Kidney epithelial cell (primary cell): Measurements from ENCODE around the gene FXYD4. TPM values are rescaled to one million over a fixed set of nuclear protein-coding genes. Genes with fewer than 3 reads are reported as not detected.
A peak's percentile ranks its signal among the peaks of the same experiment; 100 is the strongest.

ENCODE experiments used
- DNase-seq: peaks from one replicate; pipeline ENCODE4 v3.0.0-alpha.2; 2010; ENCODE audit warnings: low read depth
- H3K27me3 ChIP-seq: 2 replicates; pipeline ENCODE4 v1.6.0; 2011; ENCODE audit warnings: low read length; ENCODE audit not compliant: control insufficient read depth, insufficient read depth
- H3K36me3 ChIP-seq: 2 replicates; pipeline ENCODE4 v1.5.1; 2011; ENCODE audit warnings: low read length; ENCODE audit not compliant: control insufficient read depth, insufficient read depth
- H3K4me3 ChIP-seq: 2 replicates; pipeline ENCODE4 v1.5.1; 2011; ENCODE audit warnings: low read depth, mild to moderate bottlenecking, control low read depth, low read length
- total RNA-seq: library from RNA; depleted of rRNA; stranded (reverse); fragments of >200 nt; gene quantifications from 2 replicates; pipeline ENCODE4 v1.2.3, GENCODE V29; 2015
- TF ChIP-seq, protein P1 (sequence below): IDR thresholded peaks from 2 replicates; pipeline ENCODE4 v1.5.1; 2011; ENCODE audit warnings: mild to moderate bottlenecking, moderate library complexity, low read length, control low read depth, inconsistent platforms; ENCODE audit not compliant: insufficient read depth, poor library complexity, severe bottlenecking

FXYD4 gene
- total RNA-seq, 1 donor from 2014 or later, result not detected

DNA sequence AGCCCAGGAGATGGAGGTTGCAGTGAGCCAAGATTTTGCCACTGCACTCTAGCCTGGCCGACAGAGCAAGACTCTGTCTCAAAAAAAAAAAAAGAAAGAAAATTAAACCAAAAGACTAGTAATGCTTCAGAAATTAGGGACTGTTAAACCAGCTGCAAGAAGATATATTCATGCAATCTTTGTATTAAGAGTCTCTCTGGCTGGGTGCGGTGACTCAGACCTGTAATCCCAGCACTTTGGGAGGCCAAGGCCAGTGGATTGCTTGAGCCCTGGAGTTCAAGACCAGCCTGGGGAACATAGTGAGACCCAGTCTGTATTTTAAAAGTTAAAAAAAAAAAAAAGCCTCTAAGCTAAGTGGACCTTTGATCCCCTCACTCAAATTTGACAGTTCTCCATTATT lies 40.1 kb downstream of the FXYD4 start:
- Histone ChIP-seq H3K4me3 (no peak overlapping the region), H3K36me3 (no peaks in the 10 kb centered on the region), H3K27me3 (no peaks in the 10 kb centered on the region)
- TF ChIP-seq, protein P1, sequence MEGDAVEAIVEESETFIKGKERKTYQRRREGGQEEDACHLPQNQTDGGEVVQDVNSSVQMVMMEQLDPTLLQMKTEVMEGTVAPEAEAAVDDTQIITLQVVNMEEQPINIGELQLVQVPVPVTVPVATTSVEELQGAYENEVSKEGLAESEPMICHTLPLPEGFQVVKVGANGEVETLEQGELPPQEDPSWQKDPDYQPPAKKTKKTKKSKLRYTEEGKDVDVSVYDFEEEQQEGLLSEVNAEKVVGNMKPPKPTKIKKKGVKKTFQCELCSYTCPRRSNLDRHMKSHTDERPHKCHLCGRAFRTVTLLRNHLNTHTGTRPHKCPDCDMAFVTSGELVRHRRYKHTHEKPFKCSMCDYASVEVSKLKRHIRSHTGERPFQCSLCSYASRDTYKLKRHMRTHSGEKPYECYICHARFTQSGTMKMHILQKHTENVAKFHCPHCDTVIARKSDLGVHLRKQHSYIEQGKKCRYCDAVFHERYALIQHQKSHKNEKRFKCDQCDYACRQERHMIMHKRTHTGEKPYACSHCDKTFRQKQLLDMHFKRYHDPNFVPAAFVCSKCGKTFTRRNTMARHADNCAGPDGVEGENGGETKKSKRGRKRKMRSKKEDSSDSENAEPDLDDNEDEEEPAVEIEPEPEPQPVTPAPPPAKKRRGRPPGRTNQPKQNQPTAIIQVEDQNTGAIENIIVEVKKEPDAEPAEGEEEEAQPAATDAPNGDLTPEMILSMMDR, result no peak
- no peak for DNase-seq

DNA sequence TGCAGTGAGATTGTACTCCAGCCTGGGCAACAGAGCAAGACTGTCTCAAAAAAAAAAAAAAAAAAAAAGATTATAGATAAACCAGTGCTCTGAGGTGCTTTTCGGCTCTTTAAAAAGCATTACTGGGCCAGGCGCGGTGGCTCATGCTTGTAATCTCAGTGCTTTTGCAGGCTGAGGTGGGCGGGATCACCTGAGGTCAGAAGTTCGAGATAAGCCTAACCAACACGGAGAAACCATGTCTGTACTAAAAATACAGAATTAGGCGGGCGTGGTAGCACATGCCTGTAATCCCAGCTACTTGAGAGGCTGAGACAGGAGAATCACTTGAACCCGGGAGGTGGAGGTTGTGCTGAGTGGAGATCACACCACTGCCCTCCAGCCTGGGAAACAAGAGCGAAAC lies 44.1 kb downstream of the FXYD4 start:
- Histone ChIP-seq H3K27me3 (no peaks in the 10 kb centered on the region), H3K36me3 (no peaks in the 10 kb centered on the region), H3K4me3 (no peak overlapping the region)
- DNase-seq, result no peak
- TF ChIP-seq, protein P1, result no peak

DNA sequence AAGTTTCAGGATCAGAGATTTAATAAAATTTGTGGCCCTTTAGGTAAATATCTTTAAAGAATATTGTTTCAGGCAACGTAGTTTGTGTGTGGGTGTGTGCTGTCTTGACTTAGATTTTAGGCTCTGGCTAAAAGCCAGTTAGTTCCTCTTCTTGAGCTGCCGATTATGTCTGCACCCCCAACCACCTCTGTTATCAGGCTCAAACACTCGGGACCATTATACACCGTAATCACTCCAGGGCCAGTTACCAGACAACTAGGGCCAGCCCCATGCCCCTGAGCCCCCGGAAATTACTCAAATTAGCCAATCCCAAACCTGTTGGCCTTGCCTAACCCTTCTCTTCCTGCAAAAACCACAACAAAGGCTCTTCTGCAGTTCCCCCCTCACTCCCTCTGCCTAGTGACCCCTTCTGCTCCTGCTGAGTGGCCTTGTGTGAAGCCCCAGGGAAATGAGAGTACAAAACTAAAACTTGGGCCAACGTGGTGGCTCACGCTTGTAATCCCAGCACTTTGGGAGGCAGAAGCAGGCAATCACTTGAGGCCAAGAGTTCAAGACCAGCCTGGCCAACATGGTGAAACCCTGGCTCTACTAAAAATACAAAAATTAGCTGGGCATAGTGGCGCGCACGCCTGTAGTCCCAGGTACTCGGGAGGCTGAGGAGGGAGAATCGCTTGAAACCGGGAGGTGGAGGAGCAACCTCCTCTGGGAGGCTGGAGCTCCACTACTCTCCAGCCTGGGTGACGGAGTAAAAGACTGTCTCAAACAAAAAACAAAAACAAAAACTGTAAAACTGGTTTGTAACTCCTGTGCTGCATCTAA lies 46.7 kb downstream of the FXYD4 start:
- no peak for DNase-seq
- H3K27me3 ChIP-seq, result no peaks in the 10 kb centered on the region
- no peaks in the 10 kb centered on the region for H3K36me3 ChIP-seq
- no peak overlapping the region for H3K4me3 ChIP-seq
- TF ChIP-seq, protein P1, result no peak

DNA sequence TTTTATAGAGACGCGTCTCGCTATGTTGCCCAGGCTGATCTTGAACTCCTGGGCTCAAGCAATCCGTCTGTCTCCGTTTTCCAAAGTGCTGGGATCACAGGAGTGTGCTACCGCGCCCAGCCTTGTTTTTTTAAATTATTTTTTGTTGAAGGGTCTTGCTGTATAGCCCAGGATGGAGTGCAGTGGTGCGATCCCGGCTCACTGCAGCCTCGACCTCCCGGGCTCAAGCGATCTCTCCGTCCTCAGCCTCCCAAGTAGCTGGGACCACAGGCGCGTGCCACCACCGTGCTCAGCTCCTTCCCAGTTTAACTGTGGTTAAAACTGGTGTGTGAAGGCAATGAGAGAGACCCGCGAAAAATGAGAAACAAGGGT lies 48.5 kb downstream of the FXYD4 start:
- TF ChIP-seq, protein P1, result no peak
- H3K36me3 ChIP-seq, result no peaks in the 10 kb centered on the region
- peak overlapping the region; percentile 6 for H3K4me3 ChIP-seq
- no peak for DNase-seq
- no peaks in the 10 kb centered on the region for H3K27me3 ChIP-seq

DNA sequence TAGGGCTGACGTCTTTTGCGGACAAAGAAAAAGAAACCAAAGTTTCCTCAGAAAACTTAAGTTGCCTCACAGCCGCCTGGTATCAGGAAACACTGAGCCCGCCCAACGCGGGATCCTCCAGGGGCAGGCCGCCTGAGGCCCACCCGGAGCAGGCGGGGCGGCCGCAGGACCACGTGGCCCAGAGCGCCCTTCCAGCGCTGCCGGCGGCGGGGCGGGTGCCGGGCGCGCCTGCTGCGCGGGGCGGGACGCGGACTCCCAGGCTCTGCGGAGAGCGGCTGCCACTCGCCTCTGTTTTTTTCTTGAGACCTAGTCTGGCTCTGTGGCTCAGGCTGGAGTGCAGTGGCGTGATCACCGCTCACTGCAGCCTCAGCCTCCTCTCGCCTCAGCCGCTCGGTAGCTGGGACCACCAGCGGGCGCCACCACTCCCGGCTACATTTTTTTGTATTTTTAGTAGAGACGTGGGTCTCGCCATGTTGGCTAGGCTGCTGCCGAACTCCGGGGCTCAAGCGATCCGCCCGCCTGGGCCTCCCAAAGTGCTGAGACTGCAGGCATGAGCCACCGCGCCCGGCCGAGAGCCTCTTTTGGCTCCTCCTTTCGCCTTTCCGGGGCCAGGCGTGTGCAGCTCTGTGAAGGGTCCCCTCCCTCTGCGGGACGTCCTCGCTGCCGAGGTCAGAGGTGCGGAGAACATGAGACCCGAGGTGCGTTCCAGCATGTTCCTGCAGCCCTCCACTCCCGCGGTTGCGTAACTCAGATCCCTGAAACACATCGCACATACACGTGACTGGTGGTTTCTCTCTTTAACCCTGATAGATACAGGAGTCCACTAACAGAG lies 49.1 kb downstream of the FXYD4 start:
- no peak for DNase-seq
- TF ChIP-seq, protein P1, result peak; percentile 31
- H3K4me3 ChIP-seq, result peak overlapping the region; percentile 45
- H3K27me3 ChIP-seq, result no peaks in the 10 kb centered on the region
- H3K36me3 ChIP-seq, result no peaks in the 10 kb centered on the region
